ENCODE results near the gene ADAMTS20.

ADAMTS20 gene

DNA sequence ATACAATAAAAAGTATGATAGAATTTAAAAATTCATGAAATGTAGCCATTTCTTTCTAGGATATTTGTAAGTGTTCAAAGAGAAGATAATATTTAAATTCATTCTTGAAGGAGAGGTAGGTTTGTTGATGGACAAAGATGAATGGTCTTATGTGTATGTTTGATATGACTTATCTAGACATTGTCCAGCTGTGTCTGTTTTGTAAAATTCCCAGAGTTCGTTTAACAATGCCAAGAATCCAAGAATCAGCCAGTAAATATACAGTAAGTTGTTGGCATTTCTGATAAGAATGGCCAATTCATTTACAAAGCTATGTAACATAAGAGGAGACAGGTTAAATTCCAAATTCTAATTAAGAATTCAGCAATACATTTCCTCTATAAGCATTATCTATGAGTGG lies 150.9 kb downstream of the ADAMTS20 start:
- H3K36me3 ChIP-seq (ENCODE audit: insufficient read depth, low read length): no peaks in the 10 kb centered on the region
- H3K4me1 ChIP-seq (ENCODE audit: insufficient read depth, low read length): no peaks in the 10 kb centered on the region
- no peak for ATAC-seq (ENCODE audit: insufficient read depth, low read depth)
- H3K27ac ChIP-seq (ENCODE audit: low read length): no peak overlapping the region
- H3K4me2 ChIP-seq (ENCODE audit: insufficient read depth, low read length): no peak overlapping the region
- H2AFZ ChIP-seq (ENCODE audit: low read depth, low read length): no peak overlapping the region
- DNase-seq: no peak
- no peaks in the 10 kb centered on the region for H3K9me3 ChIP-seq (ENCODE audit: insufficient read depth, low read length, severe bottlenecking)
- H3K79me2 ChIP-seq (ENCODE audit: insufficient read depth, low read length): no peaks in the 10 kb centered on the region
- no peak overlapping the region for H3K9ac ChIP-seq (ENCODE audit: low read depth, low read length)
- H4K20me1 ChIP-seq (ENCODE audit: insufficient read depth, low read length): no peaks in the 10 kb centered on the region
- no peak for TF ChIP-seq EZH2 (IDR thresholded peaks at IDR 0.05; ENCODE audit: borderline replicate concordance, low read depth, low read length, severe bottlenecking)
- no peak for TF ChIP-seq CTCF (IDR thresholded peaks at IDR 0.05; ENCODE audit: borderline replicate concordance, extremely low read depth, low read length, poor library complexity, severe bottlenecking)
- H3K4me3 ChIP-seq (ENCODE audit: low read depth in 1 of 2, low read length in 2 of 2): no peak overlapping the region
- no peaks in the 10 kb centered on the region for H3K27me3 ChIP-seq (ENCODE audit: insufficient read depth, low read length, poor library complexity)

GRCh38 chr12:43396671-43397070 lies 155.3 kb downstream of the ADAMTS20 start:
- H3K4me2 ChIP-seq (ENCODE audit: insufficient read depth, low read length): no peak overlapping the region
- no peak for DNase-seq
- H3K4me3 ChIP-seq (ENCODE audit: low read depth in 1 of 2, low read length in 2 of 2): no peak overlapping the region
- no peaks in the 10 kb centered on the region for H3K27me3 ChIP-seq (ENCODE audit: insufficient read depth, low read length, poor library complexity)
- no peaks in the 10 kb centered on the region for H3K9me3 ChIP-seq (ENCODE audit: insufficient read depth, low read length, severe bottlenecking)
- H3K4me1 ChIP-seq (ENCODE audit: insufficient read depth, low read length): no peaks in the 10 kb centered on the region
- no peak overlapping the region for H3K27ac ChIP-seq (ENCODE audit: low read length)
- H3K9ac ChIP-seq (ENCODE audit: low read depth, low read length): no peak overlapping the region
- H3K79me2 ChIP-seq (ENCODE audit: insufficient read depth, low read length): no peaks in the 10 kb centered on the region
- no peak overlapping the region for H2AFZ ChIP-seq (ENCODE audit: low read depth, low read length)
- TF ChIP-seq CTCF (IDR thresholded peaks at IDR 0.05; ENCODE audit: borderline replicate concordance, extremely low read depth, low read length, poor library complexity, severe bottlenecking): no peak
- TF ChIP-seq EZH2 (IDR thresholded peaks at IDR 0.05; ENCODE audit: borderline replicate concordance, low read depth, low read length, severe bottlenecking): no peak
- ATAC-seq (ENCODE audit: insufficient read depth, low read depth): no peak
- no peaks in the 10 kb centered on the region for H4K20me1 ChIP-seq (ENCODE audit: insufficient read depth, low read length)
- no peaks in the 10 kb centered on the region for H3K36me3 ChIP-seq (ENCODE audit: insufficient read depth, low read length)

DNA sequence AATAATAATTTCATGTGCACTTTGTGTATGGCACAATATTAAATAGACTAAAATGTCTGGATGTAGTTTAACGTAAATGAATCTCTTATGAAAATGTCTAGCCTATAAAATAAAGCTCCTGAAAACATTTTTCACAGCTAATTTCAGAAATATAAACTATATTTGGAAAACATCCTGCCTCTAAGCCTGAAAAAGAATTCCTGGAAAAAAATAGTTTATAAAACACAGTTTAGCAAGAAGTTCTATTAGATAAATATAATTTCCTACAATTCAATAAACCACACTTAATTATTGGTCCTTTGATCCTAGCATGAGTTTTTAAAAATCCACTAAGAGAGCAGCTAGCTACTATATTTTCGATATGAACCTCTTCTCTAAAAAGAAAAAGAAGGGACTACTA lies 159.9 kb downstream of the ADAMTS20 start:
- no peaks in the 10 kb centered on the region for H3K36me3 ChIP-seq (ENCODE audit: insufficient read depth, low read length)
- no peak overlapping the region for H3K27ac ChIP-seq (ENCODE audit: low read length)
- H3K9me3 ChIP-seq (ENCODE audit: insufficient read depth, low read length, severe bottlenecking): no peaks in the 10 kb centered on the region
- H3K27me3 ChIP-seq (ENCODE audit: insufficient read depth, low read length, poor library complexity): no peaks in the 10 kb centered on the region
- no peak for DNase-seq
- H3K4me3 ChIP-seq (ENCODE audit: low read depth in 1 of 2, low read length in 2 of 2): no peak overlapping the region
- no peak overlapping the region for H3K4me2 ChIP-seq (ENCODE audit: insufficient read depth, low read length)
- H3K9ac ChIP-seq (ENCODE audit: low read depth, low read length): no peak overlapping the region
- no peaks in the 10 kb centered on the region for H4K20me1 ChIP-seq (ENCODE audit: insufficient read depth, low read length)
- H3K79me2 ChIP-seq (ENCODE audit: insufficient read depth, low read length): no peaks in the 10 kb centered on the region
- H2AFZ ChIP-seq (ENCODE audit: low read depth, low read length): no peak overlapping the region
- ATAC-seq (ENCODE audit: insufficient read depth, low read depth): no peak
- H3K4me1 ChIP-seq (ENCODE audit: insufficient read depth, low read length): no peaks in the 10 kb centered on the region
- TF ChIP-seq CTCF (IDR thresholded peaks at IDR 0.05; ENCODE audit: borderline replicate concordance, extremely low read depth, low read length, poor library complexity, severe bottlenecking) (no peak), EZH2 (IDR thresholded peaks at IDR 0.05; ENCODE audit: borderline replicate concordance, low read depth, low read length, severe bottlenecking) (no peak)

- Histone ChIP-seq H3K27me3 (ENCODE audit: insufficient read depth, low read length, poor library complexity) (no peaks in the 10 kb centered on the region), H3K4me1 (ENCODE audit: insufficient read depth, low read length) (no peaks in the 10 kb centered on the region), H3K9ac (ENCODE audit: low read depth, low read length) (no peak overlapping the region), H3K9me3 (ENCODE audit: insufficient read depth, low read length, severe bottlenecking) (peaks cover 5% of the 10 kb centered on the region), H3K27ac (ENCODE audit: low read length) (no peak overlapping the region), H4K20me1 (ENCODE audit: insufficient read depth, low read length) (no peaks in the 10 kb centered on the region), H2AFZ (ENCODE audit: low read depth, low read length) (no peak overlapping the region), H3K4me2 (ENCODE audit: insufficient read depth, low read length) (no peak overlapping the region), H3K4me3 (ENCODE audit: low read depth in 1 of 2, low read length in 2 of 2) (no peak overlapping the region), H3K36me3 (ENCODE audit: insufficient read depth, low read length) (no peaks in the 10 kb centered on the region), H3K79me2 (ENCODE audit: insufficient read depth, low read length) (no peaks in the 10 kb centered on the region)
- TF ChIP-seq CTCF (IDR thresholded peaks at IDR 0.05; ENCODE audit: borderline replicate concordance, extremely low read depth, low read length, poor library complexity, severe bottlenecking) (no peak), EZH2 (IDR thresholded peaks at IDR 0.05; ENCODE audit: borderline replicate concordance, low read depth, low read length, severe bottlenecking) (no peak)
- no peak for ATAC-seq (ENCODE audit: insufficient read depth, low read depth)
- no peak for DNase-seq
These were observed 170.1 kb downstream of the ADAMTS20 start for GRCh38 chr12:43381879-43382278.
